CD14-positive monocyte (primary cell): Measurements from ENCODE around the gene ALS2CL. TPM values are rescaled to one million over a fixed set of nuclear protein-coding genes. Genes with fewer than 3 reads are reported as not detected.

Source experiments
- DNase-seq, 3 donors: peaks; one replicate each; pipeline ENCODE4 v3.0.0-alpha.2; 2011 to 2022
- H2AFZ ChIP-seq: 2 replicates; pipeline ENCODE4 v1.6.0; 2012; ENCODE audit warnings: mild to moderate bottlenecking, low read depth, low read length, inconsistent platforms; ENCODE audit not compliant: insufficient read depth, poor library complexity, severe bottlenecking
- H3K27ac ChIP-seq, 2 donors: 1 replicate in 1 of 2; 2 replicates in 1 of 2; pipeline ENCODE4 v1.5.1; 2012 to 2013; ENCODE audit warnings: low read length in 2 of 2, control low read depth in 1 of 2, inconsistent platforms in 1 of 2, low read depth in 1 of 2, mild to moderate bottlenecking in 1 of 2
- H3K27me3 ChIP-seq, 2 donors: one replicate each; pipeline versions ENCODE4 v1.6.0 to v1.6.1; 2011 to 2013; ENCODE audit warnings: low read length in 2 of 2; ENCODE audit not compliant: control insufficient read depth in 2 of 2, insufficient read depth in 2 of 2
- H3K36me3 ChIP-seq, 2 donors: replicated peaks in 1 of 2; 1 replicate in 1 of 2; 2 replicates in 1 of 2; pipeline versions ENCODE4 v1.5.1 to v1.6.1; 2012 to 2013; ENCODE audit warnings: low read length in 2 of 2, control low read depth in 1 of 2, inconsistent platforms in 1 of 2, mild to moderate bottlenecking in 1 of 2; ENCODE audit not compliant: insufficient read depth in 2 of 2, control insufficient read depth in 1 of 2
- H3K4me1 ChIP-seq, 2 donors: 1 replicate in 1 of 2; 2 replicates in 1 of 2; pipeline versions ENCODE4 v1.5.1 to v1.6.1; 2012 to 2013; ENCODE audit warnings: low read length in 2 of 2, control low read depth in 1 of 2, inconsistent platforms in 1 of 2, mild to moderate bottlenecking in 1 of 2, moderate library complexity in 1 of 2; ENCODE audit not compliant: insufficient read depth in 2 of 2, control insufficient read depth in 1 of 2
- H3K4me2 ChIP-seq: replicated peaks from 2 replicates; pipeline ENCODE3; 2012; ENCODE audit warnings: low read length, moderate library complexity, mild to moderate bottlenecking; ENCODE audit not compliant: poor library complexity, severe bottlenecking; ENCODE audit errors: extremely low read depth
- H3K4me3 ChIP-seq, 3 experiments: fragments of 200-600 bp in 1 of 3; sonication (generic) in 1 of 3; replicated peaks in 1 of 3; 1 replicate in 2 of 3; 2 replicates in 1 of 3; pipeline ENCODE4 v1.5.1; 2011 to 2013; ENCODE audit warnings: low read length in 3 of 3, mild to moderate bottlenecking in 3 of 3, control low read depth in 2 of 3, low read depth in 2 of 3, inconsistent platforms in 1 of 3, moderate library complexity in 1 of 3
- H3K79me2 ChIP-seq: 2 replicates; pipeline ENCODE4 v1.6.0; 2012; ENCODE audit warnings: mild to moderate bottlenecking, control low read depth, inconsistent platforms, low read length, moderate library complexity; ENCODE audit not compliant: insufficient read depth
- H3K9ac ChIP-seq: 2 replicates; pipeline ENCODE4 v1.6.0; 2017; ENCODE audit warnings: low read length, mild to moderate bottlenecking; ENCODE audit not compliant: insufficient read depth, poor library complexity, severe bottlenecking
- H3K9me3 ChIP-seq, 2 donors: replicated peaks in 1 of 2; 1 replicate in 1 of 2; 2 replicates in 1 of 2; pipeline versions ENCODE4 v1.5.1 to v1.6.1; 2012 to 2013; ENCODE audit warnings: low read length in 2 of 2, control low read depth in 1 of 2; ENCODE audit not compliant: control insufficient read depth in 1 of 2, insufficient read depth in 1 of 2
- H4K20me1 ChIP-seq: 2 replicates; pipeline ENCODE4 v1.6.0; 2012; ENCODE audit warnings: mild to moderate bottlenecking, low read length, control low read depth, moderate library complexity; ENCODE audit not compliant: insufficient read depth
- H3K27ac Mint-ChIP-seq, 7 donors: one replicate each; pipeline ENCODE4 v1.8.0; 2020; ENCODE audit warnings: mild to moderate bottlenecking in 7 of 7, mixed read lengths in 7 of 7, moderate library complexity in 6 of 7, inconsistent platforms in 2 of 7
- H3K27me3 Mint-ChIP-seq, 3 donors: one replicate each; pipeline ENCODE4 v1.8.0; 2021 to 2022; ENCODE audit warnings: low read depth in 3 of 3, mild to moderate bottlenecking in 3 of 3, mixed read lengths in 3 of 3, moderate library complexity in 3 of 3, inconsistent platforms in 1 of 3
- H3K36me3 Mint-ChIP-seq, 2 donors: one replicate each; pipeline ENCODE4 v1.8.0; 2020; ENCODE audit warnings: mixed read lengths in 2 of 2, inconsistent platforms in 1 of 2, mild to moderate bottlenecking in 1 of 2
- H3K4me1 Mint-ChIP-seq: one replicate; pipeline ENCODE4 v1.8.0; 2020; ENCODE audit warnings: mild to moderate bottlenecking, mixed read lengths
- H3K4me3 Mint-ChIP-seq, 2 donors: one replicate each; pipeline ENCODE4 v1.8.0; 2020; ENCODE audit warnings: mild to moderate bottlenecking in 2 of 2, mixed read lengths in 2 of 2, moderate library complexity in 1 of 2
- H3K9me3 Mint-ChIP-seq, 7 donors: one replicate each; pipeline ENCODE4 v1.8.0; 2020 to 2022; ENCODE audit warnings: mixed read lengths in 7 of 7, mild to moderate bottlenecking in 6 of 7, moderate library complexity in 6 of 7, inconsistent platforms in 2 of 7
- CTCF ChIP-seq: fragments of 200-600 bp; IDR thresholded peaks from one replicate; pipeline ENCODE4 v1.8.0; 2022; ENCODE audit warnings: antibody characterized with exemption, mild to moderate bottlenecking
- WGBS: methylation state at CpG from one replicate; pipeline ENCODE4 v1.1.5; 2013; ENCODE audit warnings: missing lambda C conversion rate; ENCODE audit not compliant: insufficient coverage; 5-methylcytosine and 5-hydroxymethylcytosine counted together
- intact Hi-C, 2 donors: fragments of 100-400 bp; cut with micrococcal nuclease; formaldehyde crosslinking; loops; one replicate each; pipeline versions ENCODE4 v1.15.0 to v1.15.1; 2023
- polyA plus RNA-seq, 3 donors: library from polyadenylated mRNA; depleted of rRNA in 1 of 3; unstranded in 2 of 3; stranded (reverse) in 1 of 3; fragments of 300-500 nt in 2 of 3; fragments of >200 nt in 1 of 3; fragmentation: Illumina TruSeq in 2 of 3; gene quantifications; 1 replicate in 2 of 3; 2 replicates in 1 of 3; pipeline ENCODE4 v1.2.3, GENCODE V29; 2012 to 2021

ALS2CL gene
- polyA plus RNA-seq, 3 donors, result 0.38 to 5.7 (median 0.55) TPM

- Mint-ChIP-seq H3K4me1 (peaks cover 6% of the 10 kb centered on the region), H3K27me3 (no peaks in the 10 kb centered on the region), H3K27ac (no peak overlapping the region), H3K9me3 (peaks cover 0 to 2% (median 0%) of the 10 kb centered on the region in 7 donors), H3K4me3 (no peak overlapping the region), H3K36me3 (no peaks in the 10 kb centered on the region)
- Histone ChIP-seq H3K4me1 (peaks cover 3 to 4% of the 10 kb centered on the region in 2 donors), H3K4me3 (no peak overlapping the region), H3K9me3 (no peaks in the 10 kb centered on the region), H3K79me2 (no peaks in the 10 kb centered on the region), H2AFZ (no peak overlapping the region), H3K4me2 (no peak overlapping the region), H4K20me1 (no peaks in the 10 kb centered on the region), H3K9ac (no peak overlapping the region), H3K36me3 (no peaks in the 10 kb centered on the region), H3K27ac (no peak overlapping the region), H3K27me3 (no peaks in the 10 kb centered on the region)
- no peak for TF ChIP-seq CTCF
- WGBS, result 91% methylated on average over 12 of the region's 16 CpGs
- DNase-seq, result no peak
- intact Hi-C loops, result no loop called here
Measured at GRCh38 chr3:46676601-46677410, 16.7 kb downstream of the ALS2CL start.

- no peak overlapping the region for H3K4me2 ChIP-seq
- H3K36me3 ChIP-seq, result no peaks in the 10 kb centered on the region
- Mint-ChIP-seq H3K4me3 (no peak overlapping the region), H3K27ac (peak overlapping the region in 1 of 7 donors; percentile 45), H3K9me3 (peaks cover 0 to 2% (median 0%) of the 10 kb centered on the region in 7 donors), H3K27me3 (peaks cover 0 to 2% (median 2%) of the 10 kb centered on the region in 3 donors), H3K36me3 (no peaks in the 10 kb centered on the region), H3K4me1 (peaks cover 6% of the 10 kb centered on the region)
- H3K27ac ChIP-seq, result no peak overlapping the region
- H3K4me1 ChIP-seq, result no peaks in the 10 kb centered on the region
- H3K9ac ChIP-seq, result no peak overlapping the region
- no peak for TF ChIP-seq CTCF
- no peaks in the 10 kb centered on the region for H3K79me2 ChIP-seq
- H3K27me3 ChIP-seq, result no peaks in the 10 kb centered on the region
- DNase-seq, result no peak
- H4K20me1 ChIP-seq, result no peaks in the 10 kb centered on the region
- H3K9me3 ChIP-seq, result no peaks in the 10 kb centered on the region
- no peak overlapping the region for H2AFZ ChIP-seq
- intact Hi-C loops, result no loop called here
- H3K4me3 ChIP-seq, result no peak overlapping the region
- WGBS, result 81% methylated on average over 9 of the region's 9 CpGs
Measured at GRCh38 chr3:46675843-46676567, 17.5 kb downstream of the ALS2CL start.
